Rectal smooth muscle tissue (tissue), 1 donor: ENCODE measurements around the gene NUP210.

Experiments
- H3K27ac ChIP-seq: one replicate; pipeline ENCODE4 v1.7.0; 2013; ENCODE audit warnings: low read depth, low read length, inconsistent platforms
- H3K27me3 ChIP-seq: one replicate; pipeline ENCODE4 v1.7.0; 2013; ENCODE audit warnings: low read length; ENCODE audit not compliant: control insufficient read depth, insufficient read depth
- H3K36me3 ChIP-seq: one replicate; pipeline ENCODE4 v1.7.0; 2013; ENCODE audit warnings: low read length; ENCODE audit not compliant: control insufficient read depth, insufficient read depth
- H3K4me1 ChIP-seq: one replicate; pipeline ENCODE4 v1.7.0; 2013; ENCODE audit warnings: low read length; ENCODE audit not compliant: control insufficient read depth, insufficient read depth
- H3K4me3 ChIP-seq: one replicate; pipeline ENCODE4 v1.7.0; 2013; ENCODE audit warnings: low read length
- H3K9ac ChIP-seq: one replicate; pipeline ENCODE4 v1.7.0; 2013; ENCODE audit warnings: low read length

Gene NUP210

GRCh38 chr3:13408890-13409289, 11.2 kb downstream of the NUP210 start:
- Histone ChIP-seq H3K27me3 (no peaks in the 10 kb centered on the region), H3K27ac (no peak overlapping the region), H3K36me3 (no peaks in the 10 kb centered on the region), H3K4me1 (no peaks in the 10 kb centered on the region), H3K4me3 (no peak overlapping the region), H3K9ac (no peak overlapping the region)

- Histone ChIP-seq H3K27ac (no peak overlapping the region), H3K4me3 (no peak overlapping the region), H3K27me3 (no peaks in the 10 kb centered on the region), H3K36me3 (no peaks in the 10 kb centered on the region), H3K4me1 (no peaks in the 10 kb centered on the region), H3K9ac (no peak overlapping the region)
Observed at GRCh38 chr3:13407926-13408325, 12.2 kb downstream of the NUP210 start.

GRCh38 chr3:13407475-13407874, 12.6 kb downstream of the NUP210 start:
- H3K4me1 ChIP-seq = no peaks in the 10 kb centered on the region
- no peaks in the 10 kb centered on the region for H3K27me3 ChIP-seq
- H3K4me3 ChIP-seq = no peak overlapping the region
- H3K9ac ChIP-seq = no peak overlapping the region
- no peaks in the 10 kb centered on the region for H3K36me3 ChIP-seq
- no peak overlapping the region for H3K27ac ChIP-seq

GRCh38 chr3:13406190-13406589, 13.9 kb downstream of the NUP210 start:
- H3K9ac ChIP-seq = no peak overlapping the region
- H3K36me3 ChIP-seq = no peaks in the 10 kb centered on the region
- H3K4me1 ChIP-seq = no peaks in the 10 kb centered on the region
- no peak overlapping the region for H3K27ac ChIP-seq
- no peak overlapping the region for H3K4me3 ChIP-seq
- H3K27me3 ChIP-seq = no peaks in the 10 kb centered on the region

- Histone ChIP-seq H3K9ac (no peak overlapping the region), H3K4me3 (no peak overlapping the region), H3K27ac (no peak overlapping the region), H3K27me3 (no peaks in the 10 kb centered on the region), H3K36me3 (no peaks in the 10 kb centered on the region), H3K4me1 (no peaks in the 10 kb centered on the region)
Observed at GRCh38 chr3:13405614-13406013, 14.5 kb downstream of the NUP210 start.

- no peak overlapping the region for H3K4me3 ChIP-seq
- H3K4me1 ChIP-seq = no peaks in the 10 kb centered on the region
- H3K36me3 ChIP-seq = no peaks in the 10 kb centered on the region
- H3K9ac ChIP-seq = no peak overlapping the region
- H3K27me3 ChIP-seq = no peaks in the 10 kb centered on the region
- no peak overlapping the region for H3K27ac ChIP-seq
Observed at GRCh38 chr3:13404626-13405452, 15.3 kb downstream of the NUP210 start.

- Histone ChIP-seq H3K27ac (no peak overlapping the region), H3K4me1 (no peaks in the 10 kb centered on the region), H3K36me3 (no peaks in the 10 kb centered on the region), H3K9ac (no peak overlapping the region), H3K27me3 (no peaks in the 10 kb centered on the region), H3K4me3 (no peak overlapping the region)
Observed at GRCh38 chr3:13403847-13404246, 16.3 kb downstream of the NUP210 start.

- Histone ChIP-seq H3K27ac (no peak overlapping the region), H3K4me1 (no peaks in the 10 kb centered on the region), H3K9ac (no peak overlapping the region), H3K4me3 (no peak overlapping the region), H3K27me3 (no peaks in the 10 kb centered on the region), H3K36me3 (no peaks in the 10 kb centered on the region)
Observed at GRCh38 chr3:13403213-13403819, 16.8 kb downstream of the NUP210 start.

- Histone ChIP-seq H3K36me3 (no peaks in the 10 kb centered on the region), H3K4me3 (no peak overlapping the region), H3K27me3 (no peaks in the 10 kb centered on the region), H3K4me1 (no peaks in the 10 kb centered on the region), H3K27ac (no peak overlapping the region), H3K9ac (no peak overlapping the region)
Observed at GRCh38 chr3:13401149-13401548, 19.0 kb downstream of the NUP210 start.

GRCh38 chr3:13400114-13400673, 19.9 kb downstream of the NUP210 start:
- no peaks in the 10 kb centered on the region for H3K36me3 ChIP-seq
- H3K4me1 ChIP-seq = no peaks in the 10 kb centered on the region
- no peak overlapping the region for H3K9ac ChIP-seq
- no peak overlapping the region for H3K4me3 ChIP-seq
- no peak overlapping the region for H3K27ac ChIP-seq
- H3K27me3 ChIP-seq = no peaks in the 10 kb centered on the region

- no peak overlapping the region for H3K4me3 ChIP-seq
- H3K9ac ChIP-seq = no peak overlapping the region
- H3K27ac ChIP-seq = no peak overlapping the region
- no peaks in the 10 kb centered on the region for H3K27me3 ChIP-seq
- H3K36me3 ChIP-seq = no peaks in the 10 kb centered on the region
- H3K4me1 ChIP-seq = no peaks in the 10 kb centered on the region
Observed at GRCh38 chr3:13399603-13400002, 20.5 kb downstream of the NUP210 start.

- no peaks in the 10 kb centered on the region for H3K36me3 ChIP-seq
- H3K4me1 ChIP-seq = no peaks in the 10 kb centered on the region
- no peak overlapping the region for H3K27ac ChIP-seq
- no peak overlapping the region for H3K4me3 ChIP-seq
- no peaks in the 10 kb centered on the region for H3K27me3 ChIP-seq
- no peak overlapping the region for H3K9ac ChIP-seq
Observed at GRCh38 chr3:13397316-13397715, 22.8 kb downstream of the NUP210 start.

- Histone ChIP-seq H3K4me1 (no peaks in the 10 kb centered on the region), H3K27ac (no peak overlapping the region), H3K9ac (no peak overlapping the region), H3K27me3 (no peaks in the 10 kb centered on the region), H3K4me3 (no peak overlapping the region), H3K36me3 (no peaks in the 10 kb centered on the region)
Observed at GRCh38 chr3:13394363-13394762, 25.8 kb downstream of the NUP210 start.
